Measurements from ENCODE around the gene LCN1. TPM values are rescaled to one million over a fixed set of nuclear protein-coding genes. Genes with fewer than 3 reads are reported as not detected.

Gene LCN1
- total RNA-seq, 4 donors from 2014 or later = not detected

DNA sequence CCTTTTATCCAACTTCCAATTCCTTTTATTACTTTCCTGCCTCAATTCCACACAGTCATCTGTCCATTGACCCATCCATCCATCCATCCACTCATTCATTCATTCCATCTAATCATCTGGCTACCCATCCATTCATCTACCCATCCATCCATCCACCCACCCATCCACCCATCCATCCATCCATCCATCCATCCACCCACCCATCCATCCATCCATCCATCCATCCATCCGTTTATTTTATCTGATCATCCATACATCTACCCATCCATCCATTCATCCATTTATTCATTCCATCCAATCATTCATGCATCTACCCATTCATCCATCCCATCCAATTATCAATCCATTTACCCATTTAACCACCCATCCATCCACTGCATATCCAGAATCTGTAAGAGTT is 51.9 kb downstream of the LCN1 start:
- 73 to 91% methylated on average over 1 of the region's 1 CpG for WGBS, 2 donors (ENCODE audit: low coverage in 1 of 2)
- in situ Hi-C loops (cut with MboI; ENCODE audit: low pct_ligation_motif_present in 1 of 4, low pct_unique_long_range_greater_than_20kb in 1 of 4, low sequenced_read_pairs in 3 of 4) = no loop called here
- Histone ChIP-seq H3K36me3 (no peaks in the 10 kb centered on the region), H3K27ac (no peak overlapping the region), H3K4me1 (no peaks in the 10 kb centered on the region), H3K27me3 (no peaks in the 10 kb centered on the region), H3K9me3 (no peaks in the 10 kb centered on the region), H3K4me3 (no peak overlapping the region)
- intact Hi-C loops (cut with DNase I; ENCODE audit: low total_unique reads) = no loop called here
- DNase-seq = no peak
- TF ChIP-seq CTCF (IDR thresholded peaks at IDR 0.05) (no peak), EP300 (IDR thresholded peaks at IDR 0.05; ENCODE audit: low read depth) (no peak), POLR2AphosphoS5 (IDR thresholded peaks at IDR 0.05) (no peak), POLR2A (IDR thresholded peaks at IDR 0.05) (no peak)

- no peak for TF ChIP-seq POLR2AphosphoS5 (IDR thresholded peaks at IDR 0.05)
- TF ChIP-seq CTCF (IDR thresholded peaks at IDR 0.05) = no peak
- TF ChIP-seq EP300 (IDR thresholded peaks at IDR 0.05; ENCODE audit: low read depth) = no peak
- no peak for TF ChIP-seq POLR2A (IDR thresholded peaks at IDR 0.05)
- in situ Hi-C loops (cut with MboI; ENCODE audit: low pct_ligation_motif_present in 1 of 4, low pct_unique_long_range_greater_than_20kb in 1 of 4, low sequenced_read_pairs in 3 of 4) (no loop called here), intact Hi-C loops (cut with DNase I; ENCODE audit: low total_unique reads) (no loop called here)
- Histone ChIP-seq H3K4me1 (no peaks in the 10 kb centered on the region), H3K27ac (no peak overlapping the region), H3K4me3 (no peak overlapping the region), H3K36me3 (no peaks in the 10 kb centered on the region), H3K27me3 (no peaks in the 10 kb centered on the region), H3K9me3 (no peaks in the 10 kb centered on the region)
- 55 to 79% methylated on average over 2 to 14 of the region's 14 CpGs for WGBS, 2 donors (ENCODE audit: low coverage in 1 of 2)
- DNase-seq = no peak
Measured at GRCh38 chr9:135574331-135574730, 53.1 kb downstream of the LCN1 start.

DNA sequence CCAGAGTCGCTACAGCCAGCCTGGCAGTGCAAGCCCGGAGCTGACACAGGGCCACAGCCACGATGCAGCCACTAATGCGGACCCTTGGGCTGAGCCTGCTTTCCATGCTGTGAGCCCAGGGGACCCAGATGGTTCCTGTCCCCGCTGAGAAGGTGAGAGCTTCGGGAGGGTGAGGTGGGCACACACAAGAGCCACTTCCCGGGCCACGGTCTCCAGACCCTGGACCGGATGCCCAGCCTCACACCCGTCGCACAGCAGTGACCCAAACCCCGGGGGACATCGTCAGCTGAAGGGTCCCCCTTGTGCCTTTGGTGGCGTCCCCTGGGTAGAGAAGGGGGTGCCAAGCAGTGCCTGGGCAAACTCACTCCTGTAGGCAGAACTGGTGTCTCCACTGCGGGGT is 53.7 kb downstream of the LCN1 start:
- no peaks in the 10 kb centered on the region for H3K9me3 ChIP-seq
- no peaks in the 10 kb centered on the region for H3K36me3 ChIP-seq
- H3K27ac ChIP-seq = no peak overlapping the region
- in situ Hi-C loops (cut with MboI; ENCODE audit: low pct_ligation_motif_present in 1 of 4, low pct_unique_long_range_greater_than_20kb in 1 of 4, low sequenced_read_pairs in 3 of 4) = no loop called here
- no peaks in the 10 kb centered on the region for H3K27me3 ChIP-seq
- intact Hi-C loops (cut with DNase I; ENCODE audit: low total_unique reads) = no loop called here
- TF ChIP-seq CTCF (IDR thresholded peaks at IDR 0.05) (no peak), EP300 (IDR thresholded peaks at IDR 0.05; ENCODE audit: low read depth) (no peak), POLR2AphosphoS5 (IDR thresholded peaks at IDR 0.05) (no peak), POLR2A (IDR thresholded peaks at IDR 0.05) (no peak)
- 87% methylated on average over 14 of the region's 15 CpGs; no CpG with 5 or more reads in 1 of the 2 donors for WGBS, 2 donors (ENCODE audit: low coverage in 1 of 2)
- H3K4me3 ChIP-seq = no peak overlapping the region
- DNase-seq = no peak
- H3K4me1 ChIP-seq = no peaks in the 10 kb centered on the region

Other genes with a start within 250 kb of the LCN1 start
- gene PPP1R26, start 41.7 kb upstream of the LCN1 start, total RNA-seq = 10 to 100 TPM; 21.5 to 26.5 (median 25.0) TPM
- gene MRPS2, start 20.8 kb upstream of the LCN1 start, total RNA-seq = 100 to 1,000 TPM in 1 of 4 donors, 10 to 100 TPM in 3; 26.0 to 101 (median 53.6) TPM
- gene OBP2A, start 24.7 kb downstream of the LCN1 start, total RNA-seq = not detected
- gene PAEP, start 40.3 kb downstream of the LCN1 start, total RNA-seq = not detected
- not detected for gene GLT6D1, start 118.1 kb downstream of the LCN1 start, total RNA-seq
- not detected for gene LCN9, start 141.9 kb downstream of the LCN1 start, total RNA-seq
- not detected for gene SOHLH1, start 178.0 kb downstream of the LCN1 start, total RNA-seq
- under 1 TPM in 1 of 4 donors, not detected in 3; 0.14 TPM for gene KCNT1, start 180.7 kb downstream of the LCN1 start, total RNA-seq

Data from transverse colon (tissue), 4 donors.